HepG2 (cell line): ENCODE measurements around the gene RNH1. TPM values are rescaled to one million over a fixed set of nuclear protein-coding genes. Genes with fewer than 3 reads are reported as not detected.
A peak's percentile ranks its signal among the peaks of the same experiment; 100 is the strongest.

Experiments used
- BORCS8-MEF2B ChIP-seq: sonication (generic); formaldehyde crosslinking; IDR thresholded peaks from 2 replicates; pipeline ENCODE4 v1.8.0; 2022; ENCODE audit warnings: mild to moderate bottlenecking, missing genetic modification reagents
- BRCA1 ChIP-seq: sonication (generic); formaldehyde crosslinking; IDR thresholded peaks from 2 replicates; pipeline ENCODE4 v1.4.0; 2020; ENCODE audit warnings: missing genetic modification reagents
- CBX1 ChIP-seq: IDR thresholded peaks from one replicate; pipeline ENCODE4 v1.6.1; 2016; ENCODE audit warnings: antibody characterized with exemption, low read depth
- FOXA3 ChIP-seq: IDR thresholded peaks from 2 replicates; pipeline ENCODE4 v1.6.1; 2016; ENCODE audit warnings: missing genetic modification reagents, missing compliant biosample characterization
- KDM5B ChIP-seq: sonication (generic); formaldehyde crosslinking; IDR thresholded peaks from 2 replicates; pipeline ENCODE4 v1.4.0; 2020; ENCODE audit warnings: missing genetic modification reagents, mild to moderate bottlenecking, borderline replicate concordance
- KLF16 ChIP-seq, 2 experiments: sonication (generic) in 1 of 2; formaldehyde crosslinking in 1 of 2; IDR thresholded peaks; 2 replicates each; pipeline versions ENCODE4 v1.6.1 to v1.8.0; 2016 to 2023; ENCODE audit warnings: missing genetic modification reagents in 2 of 2, missing compliant biosample characterization in 1 of 2
- MZF1 ChIP-seq: sonication (generic); formaldehyde crosslinking; IDR thresholded peaks from 2 replicates; pipeline ENCODE4 v1.8.1; 2023; ENCODE audit warnings: mild to moderate bottlenecking, missing genetic modification reagents, borderline replicate concordance
- PHF8 ChIP-seq: sonication (generic); formaldehyde crosslinking; IDR thresholded peaks from 2 replicates; pipeline ENCODE4 v1.5.0; 2020; ENCODE audit warnings: missing genetic modification reagents
- PLRG1 ChIP-seq: fragments of 450-650 bp; conservative IDR thresholded peaks from 2 replicates; pipeline ENCODE4 v1.6.1; 2016
- POGZ ChIP-seq: sonication (generic); formaldehyde crosslinking; IDR thresholded peaks from 2 replicates; pipeline ENCODE4 v1.4.0; 2020; ENCODE audit warnings: mild to moderate bottlenecking, missing genetic modification reagents
- PTBP1 ChIP-seq: fragments of 200-400 bp; formaldehyde crosslinking; IDR thresholded peaks from 2 replicates; pipeline ENCODE4 v1.6.1; 2018; ENCODE audit warnings: low read length, low read depth; ENCODE audit not compliant: poor library complexity, severe bottlenecking
- REPIN1 ChIP-seq: sonication (generic); formaldehyde crosslinking; IDR thresholded peaks from 2 replicates; pipeline ENCODE4 v1.8.0; 2022; ENCODE audit warnings: missing genetic modification reagents, low read depth, mild to moderate bottlenecking, borderline replicate concordance
- RFX5 ChIP-seq: IDR thresholded peaks from 2 replicates; pipeline ENCODE4 v1.6.1; 2011; ENCODE audit warnings: low read depth, low read length, improper control_type of control experiment
- SRF ChIP-seq: IDR thresholded peaks from 2 replicates; pipeline ENCODE4 v1.6.1; 2011; ENCODE audit warnings: mild to moderate bottlenecking, low read depth, low read length, moderate library complexity
- ZBTB20 ChIP-seq: sonication (generic); formaldehyde crosslinking; IDR thresholded peaks from 2 replicates; pipeline ENCODE4 v1.8.1; 2023; ENCODE audit warnings: missing genetic modification reagents, low read depth, mild to moderate bottlenecking, borderline replicate concordance
- ZBTB37 ChIP-seq: sonication (generic); formaldehyde crosslinking; IDR thresholded peaks from 2 replicates; pipeline ENCODE4 v1.4.0; 2020; ENCODE audit warnings: mild to moderate bottlenecking, missing genetic modification reagents
- ZBTB39 ChIP-seq: sonication (generic); formaldehyde crosslinking; IDR thresholded peaks from 2 replicates; pipeline ENCODE4 v1.5.0; 2020; ENCODE audit warnings: missing genetic modification reagents
- ZNF253 ChIP-seq: sonication (generic); formaldehyde crosslinking; IDR thresholded peaks from 2 replicates; pipeline ENCODE4 v1.8.0; 2022; ENCODE audit warnings: mild to moderate bottlenecking, missing genetic modification reagents, borderline replicate concordance
- ZNF260 ChIP-seq: sonication (generic); formaldehyde crosslinking; IDR thresholded peaks from 2 replicates; pipeline ENCODE4 v1.4.0; 2020; ENCODE audit warnings: missing genetic modification reagents, low read depth, mild to moderate bottlenecking, borderline replicate concordance
- ZNF331 ChIP-seq: sonication (generic); formaldehyde crosslinking; IDR thresholded peaks from 2 replicates; pipeline ENCODE4 v1.4.0; 2020; ENCODE audit warnings: missing genetic modification reagents
- ZNF333 ChIP-seq: sonication (generic); formaldehyde crosslinking; IDR thresholded peaks from 2 replicates; pipeline ENCODE4 v1.4.0; 2020; ENCODE audit warnings: mild to moderate bottlenecking, missing genetic modification reagents, borderline replicate concordance
- ZNF354B ChIP-seq: sonication (generic); formaldehyde crosslinking; IDR thresholded peaks from 2 replicates; pipeline ENCODE4 v1.8.0; 2022; ENCODE audit warnings: mild to moderate bottlenecking, missing genetic modification reagents
- ZNF451 ChIP-seq: sonication (generic); formaldehyde crosslinking; IDR thresholded peaks from 2 replicates; pipeline ENCODE4 v1.5.0; 2020; ENCODE audit warnings: mild to moderate bottlenecking, missing genetic modification reagents
- ZNF564 ChIP-seq: sonication (generic); formaldehyde crosslinking; IDR thresholded peaks from 2 replicates; pipeline ENCODE4 v1.8.1; 2023; ENCODE audit warnings: mild to moderate bottlenecking, missing genetic modification reagents
- ZNF713 ChIP-seq: sonication (generic); formaldehyde crosslinking; IDR thresholded peaks from 2 replicates; pipeline ENCODE4 v1.4.0; 2020; ENCODE audit warnings: mild to moderate bottlenecking, missing genetic modification reagents
- polyA plus RNA-seq, 8 experiments: library from polyadenylated mRNA; depleted of rRNA in 3 of 8; stranded (reverse) in 7 of 8; unstranded in 1 of 8; fragments of >200 nt; fragmentation: Illumina TruSeq in 4 of 8; extraction: Trizol in 4 of 8; gene quantifications; 2 replicates each; pipeline versions ENCODE4 v1.2.1 to v1.2.3, GENCODE V29; 2011 to 2016; ENCODE audit warnings: low read depth in 4 of 8, missing spikeins in 1 of 8, mixed read lengths in 1 of 8; ENCODE audit not compliant: insufficient read depth in 1 of 8
- total RNA-seq, 5 experiments: library from RNA; depleted of rRNA; stranded (reverse); fragments of >200 nt; fragmentation: Illumina TruSeq; extraction: Trizol; gene quantifications; 2 replicates each; pipeline ENCODE4 v1.2.3, GENCODE V29; 2016; ENCODE audit warnings: low read depth in 1 of 5
- TF ChIP-seq, protein P1 (sequence below): sonication (generic); formaldehyde crosslinking; IDR thresholded peaks from 2 replicates; pipeline ENCODE4 v1.8.1; 2023; ENCODE audit warnings: mild to moderate bottlenecking, inconsistent platforms, moderate library complexity, missing genetic modification reagents, borderline replicate concordance

RNH1 gene
- total and polyA plus RNA-seq, 2 of the 13 experiments (the other 11 are each of a cell fraction or from before 2014, with no cell fraction given), result 36.0 to 74.1 TPM

- TF ChIP-seq ZNF253 (CRISPR knock-in tag) (no peak), PTBP1 (no peak), ZNF331 (CRISPR knock-in tag) (no peak), PLRG1 (no peak), BRCA1 (CRISPR knock-in tag) (no peak), FOXA3 (CRISPR knock-in tag) (no peak; the same call in none of the 2 replicates), MZF1 (CRISPR knock-in tag) (no peak), ZNF451 (CRISPR knock-in tag) (no peak), ZNF713 (CRISPR knock-in tag) (no peak), KDM5B (CRISPR knock-in tag) (peak; percentile 63; the same call in 1 of the 2 replicates), BORCS8-MEF2B (CRISPR knock-in tag) (peak; percentile 16; the same call in 1 of the 2 replicates), RFX5 (0 out of 2 replicates have a peak, but pooled peaks have one; percentile 36), PHF8 (CRISPR knock-in tag) (no peak), ZNF354B (no peak), ZBTB20 (CRISPR knock-in tag) (no peak), ZBTB39 (CRISPR knock-in tag) (peak; percentile 65; the same call in 1 of the 2 replicates), KLF16 (CRISPR knock-in tag; IDR thresholded peaks at IDR 0.05) (peak; percentile 17 to 67; a peak in 2 of 4 replicates), SRF (no peak), ZNF333 (peak; percentile 59; the same call in 1 of the 2 replicates), ZBTB37 (CRISPR knock-in tag) (no peak), ZNF564 (CRISPR knock-in tag) (0 out of 2 replicates have a peak, but pooled peaks have one; percentile 56), POGZ (peak; percentile 37; the same call in 1 of the 2 replicates), REPIN1 (CRISPR knock-in tag) (peak; percentile 32; the same call in 1 of the 2 replicates), CBX1 (peak; percentile 18), ZNF260 (CRISPR knock-in tag) (no peak)
- TF ChIP-seq, protein P1, sequence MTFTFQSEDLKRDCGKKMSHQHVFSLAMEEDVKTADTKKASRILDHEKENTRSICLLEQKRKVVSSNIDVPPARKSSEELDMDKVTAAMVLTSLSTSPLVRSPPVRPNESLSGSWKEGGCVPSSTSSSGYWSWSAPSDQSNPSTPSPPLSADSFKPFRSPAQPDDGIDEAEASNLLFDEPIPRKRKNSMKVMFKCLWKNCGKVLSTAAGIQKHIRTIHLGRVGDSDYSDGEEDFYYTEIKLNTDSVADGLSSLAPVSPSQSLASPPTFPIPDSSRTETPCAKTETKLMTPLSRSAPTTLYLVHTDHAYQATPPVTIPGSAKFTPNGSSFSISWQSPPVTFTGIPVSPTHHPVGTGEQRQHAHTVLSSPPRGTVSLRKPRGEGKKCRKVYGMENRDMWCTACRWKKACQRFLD (CRISPR knock-in tag), result no peak
Observed at GRCh38 chr11:518463-519202, 11.6 kb upstream of the RNH1 start (continued).
